Liver (tissue), 9 donors: ENCODE results near the gene PEX11B. TPM values are rescaled to one million over a fixed set of nuclear protein-coding genes. Genes with fewer than 3 reads are reported as not detected.

Experiments used
- DNase-seq: peaks from one replicate; pipeline ENCODE4 v3.0.0-alpha.2; 2017; ENCODE audit warnings: low spot score
- H3K27ac ChIP-seq, 2 donors: one replicate each; pipeline ENCODE4 v1.7.0; 2013; ENCODE audit warnings: inconsistent platforms in 2 of 2, low read length in 2 of 2, control low read depth in 1 of 2, low read depth in 1 of 2, mild to moderate bottlenecking in 1 of 2
- H3K27me3 ChIP-seq, 4 donors: one replicate each; pipeline versions ENCODE4 v1.6.1 to v1.7.0; 2013; ENCODE audit warnings: low read length in 3 of 4, inconsistent platforms in 1 of 4, mild to moderate bottlenecking in 1 of 4, moderate library complexity in 1 of 4; ENCODE audit not compliant: control insufficient read depth in 4 of 4, insufficient read depth in 4 of 4
- H3K36me3 ChIP-seq, 4 donors: one replicate each; pipeline versions ENCODE4 v1.6.1 to v1.7.0; 2013; ENCODE audit warnings: low read length in 3 of 4, mild to moderate bottlenecking in 3 of 4, low read depth in 1 of 4, moderate library complexity in 1 of 4; ENCODE audit not compliant: control insufficient read depth in 4 of 4, insufficient read depth in 3 of 4
- H3K4me1 ChIP-seq, 4 donors: one replicate each; pipeline versions ENCODE4 v1.6.1 to v1.7.0; 2013; ENCODE audit warnings: low read length in 3 of 4, mild to moderate bottlenecking in 3 of 4, moderate library complexity in 1 of 4; ENCODE audit not compliant: control insufficient read depth in 4 of 4, insufficient read depth in 4 of 4
- H3K4me3 ChIP-seq, 3 donors: one replicate each; pipeline versions ENCODE4 v1.6.1 to v1.7.0; 2013; ENCODE audit warnings: low read length in 3 of 3, control low read depth in 1 of 3, low read depth in 1 of 3, mild to moderate bottlenecking in 1 of 3
- H3K9ac ChIP-seq, 2 donors: one replicate each; pipeline ENCODE4 v1.7.0; 2013; ENCODE audit warnings: low read length in 2 of 2, mild to moderate bottlenecking in 2 of 2, moderate library complexity in 2 of 2, control low read depth in 1 of 2, low read depth in 1 of 2
- H3K9me3 ChIP-seq, 4 donors: one replicate each; pipeline versions ENCODE4 v1.6.1 to v1.7.0; 2013; ENCODE audit warnings: low read length in 3 of 4; ENCODE audit not compliant: control insufficient read depth in 4 of 4
- ATF3 ChIP-seq: IDR thresholded peaks from 2 replicates; pipeline ENCODE4 v1.6.1; 2016; ENCODE audit warnings: antibody characterized with exemption
- CTCF ChIP-seq: fragments of 150-350 bp; IDR thresholded peaks from 2 replicates; pipeline ENCODE4 v1.5.1; 2017; ENCODE audit warnings: improper control_type of control experiment, low read depth, low read length; ENCODE audit not compliant: missing input control
- EGR1 ChIP-seq, 2 donors: IDR thresholded peaks; 2 replicates each; pipeline ENCODE4 v1.6.1; 2016 to 2018; ENCODE audit warnings: antibody characterized with exemption in 2 of 2, low read depth in 2 of 2
- FOXA1 ChIP-seq: IDR thresholded peaks from 2 replicates; pipeline ENCODE4 v1.6.1; 2016; ENCODE audit warnings: antibody characterized with exemption
- GABPA ChIP-seq, 2 donors: IDR thresholded peaks in 1 of 2; conservative IDR thresholded peaks in 1 of 2; 2 replicates each; pipeline ENCODE4 v1.6.1; 2016; ENCODE audit warnings: antibody characterized with exemption in 2 of 2, mild to moderate bottlenecking in 1 of 2, moderate library complexity in 1 of 2
- HNF4A ChIP-seq, 2 donors: conservative IDR thresholded peaks; 2 replicates each; pipeline ENCODE4 v1.6.1; 2016; ENCODE audit warnings: antibody characterized with exemption in 2 of 2, mild to moderate bottlenecking in 2 of 2
- HNF4G ChIP-seq: IDR thresholded peaks from 2 replicates; pipeline ENCODE4 v1.6.1; 2016; ENCODE audit warnings: antibody characterized with exemption
- MAX ChIP-seq: IDR thresholded peaks from 2 replicates; pipeline ENCODE4 v1.6.1; 2016; ENCODE audit warnings: antibody characterized with exemption
- NR2F2 ChIP-seq: IDR thresholded peaks from 2 replicates; pipeline ENCODE4 v1.6.1; 2016; ENCODE audit warnings: antibody characterized with exemption
- RAD21 ChIP-seq, 2 donors: IDR thresholded peaks; 2 replicates each; pipeline ENCODE4 v1.6.1; 2016; ENCODE audit warnings: antibody characterized with exemption in 2 of 2, mild to moderate bottlenecking in 2 of 2
- REST ChIP-seq: IDR thresholded peaks from 2 replicates; pipeline ENCODE4 v1.6.1; 2016; ENCODE audit warnings: antibody characterized with exemption, mild to moderate bottlenecking
- RXRA ChIP-seq, 2 donors: IDR thresholded peaks; 2 replicates each; pipeline ENCODE4 v1.6.1; 2017 to 2018; ENCODE audit warnings: antibody characterized with exemption in 2 of 2, mild to moderate bottlenecking in 1 of 2
- SP1 ChIP-seq: IDR thresholded peaks from 2 replicates; pipeline ENCODE4 v1.6.1; 2018; ENCODE audit warnings: antibody characterized with exemption, mild to moderate bottlenecking
- TAF1 ChIP-seq: conservative IDR thresholded peaks from 2 replicates; pipeline ENCODE4 v1.6.1; 2016; ENCODE audit warnings: antibody characterized with exemption, mild to moderate bottlenecking
- YY1 ChIP-seq: IDR thresholded peaks from 2 replicates; pipeline ENCODE4 v1.6.1; 2016; ENCODE audit warnings: antibody characterized with exemption, mild to moderate bottlenecking
- ZBTB33 ChIP-seq: IDR thresholded peaks from 2 replicates; pipeline ENCODE4 v1.6.1; 2016; ENCODE audit warnings: antibody characterized with exemption
- WGBS: extraction: QIAGEN DNeasy Blood & Tissue Kit; methylation state at CpG from one replicate; pipeline ENCODE4 v1.1.7; 2013; 5-methylcytosine and 5-hydroxymethylcytosine counted together
- polyA plus RNA-seq, 2 donors: library from polyadenylated mRNA; stranded (reverse) in 1 of 2; unstranded in 1 of 2; fragments of 200-250 nt in 1 of 2; fragments of >200 nt in 1 of 2; fragmentation: Nextera tagmentation in 1 of 2; extraction: Ambion mirVana in 1 of 2; gene quantifications; one replicate each; pipeline versions ENCODE4 v1.2.1 to v1.2.3, GENCODE V29; 2013 to 2015
- total RNA-seq, 2 donors: library from RNA; depleted of rRNA; stranded (reverse); fragments of >200 nt; gene quantifications; one replicate each; pipeline ENCODE4 v1.2.3, GENCODE V29; 2014
- donor health status: healthy.
- donor health status: healthy.
- donor health status: healthy.
- donor health status: healthy.
- donor health status: healthy.

The PEX11B gene
- total and polyA plus RNA-seq, 4 donors = 13.4 to 21.0 (median 16.1) TPM

- no peak for DNase-seq
- H3K9ac ChIP-seq = no peak overlapping the region
- no peak overlapping the region for H3K27ac ChIP-seq
- no peaks in the 10 kb centered on the region for H3K4me1 ChIP-seq
- no peak overlapping the region for H3K4me3 ChIP-seq
- no peaks in the 10 kb centered on the region for H3K9me3 ChIP-seq
- peaks cover 4 to 9% (median 7%) of the 10 kb centered on the region in 4 donors for H3K36me3 ChIP-seq
- WGBS = 81% methylated on average over 10 of the region's 10 CpGs
- no peak for TF ChIP-seq CTCF
- no peak for TF ChIP-seq EGR1 (IDR thresholded peaks at IDR 0.05; ENCODE audit: low read depth in 2 of 2)
- TF ChIP-seq NR2F2 = no peak
- TF ChIP-seq REST = no peak
- TF ChIP-seq SP1 = no peak
- TF ChIP-seq TAF1 = no peak
- TF ChIP-seq ZBTB33 = no peak
- TF ChIP-seq RXRA (IDR thresholded peaks at IDR 0.05) = no peak
- TF ChIP-seq ATF3 = no peak
- TF ChIP-seq MAX = no peak
- no peak for TF ChIP-seq HNF4A (conservative IDR thresholded peaks at IDR 0.05)
- no peak for TF ChIP-seq RAD21 (IDR thresholded peaks at IDR 0.05)
- TF ChIP-seq FOXA1 = no peak
- TF ChIP-seq HNF4G = no peak
- no peak for TF ChIP-seq GABPA (IDR thresholded peaks at IDR 0.05 in 1 of 2, conservative IDR thresholded peaks at IDR 0.05 in 1 of 2)
- TF ChIP-seq YY1 = no peak
- no peaks in the 10 kb centered on the region for H3K27me3 ChIP-seq
These were observed 11.4 kb downstream of the PEX11B start for GRCh38 chr1:145906954-145907753.
